Brain microvascular endothelial cell (primary cell): Measurements from ENCODE around the gene ZSWIM2.

Experiments
- DNase-seq: peaks from one replicate; pipeline ENCODE4 v3.0.0-alpha.2; 2020
- H3K27ac ChIP-seq: fragments of 250-450 bp; sonication (Bioruptor Pico); 2 replicates; pipeline ENCODE4 v1.5.1; 2020; ENCODE audit warnings: mild to moderate bottlenecking, moderate library complexity
- H3K27me3 ChIP-seq: fragments of 250-450 bp; sonication (Bioruptor Pico); replicated peaks from 2 replicates; pipeline ENCODE4 v1.5.1; 2020; ENCODE audit warnings: mild to moderate bottlenecking
- H3K36me3 ChIP-seq: fragments of 250-450 bp; sonication (Bioruptor Pico); replicated peaks from 2 replicates; pipeline ENCODE4 v1.5.1; 2020; ENCODE audit warnings: mild to moderate bottlenecking
- H3K4me3 ChIP-seq: 2 replicates; pipeline ENCODE4 v1.5.1; 2011; ENCODE audit warnings: low read depth, mild to moderate bottlenecking, control low read depth, low read length, moderate library complexity
- CTCF ChIP-seq: IDR thresholded peaks from 2 replicates; pipeline ENCODE4 v1.5.1; 2011; ENCODE audit warnings: low read depth, mild to moderate bottlenecking, moderate library complexity, low read length, control low read depth, inconsistent platforms; ENCODE audit errors: missing control alignments
- in situ Hi-C: cut with HindIII; loops from 2 replicates; pipeline ENCODE4 v1.10.0; 2017; ENCODE audit warnings: low sequenced_read_pairs, low pct_ligation_motif_present

The ZSWIM2 gene

GRCh38 chr2:186862869-186863709, 14.1 kb upstream of the ZSWIM2 start:
- Histone ChIP-seq H3K27ac (no peak overlapping the region), H3K27me3 (no peaks in the 10 kb centered on the region), H3K4me3 (no peak overlapping the region), H3K36me3 (no peaks in the 10 kb centered on the region)
- DNase-seq, result no peak
- in situ Hi-C loops, result loop anchor here (25.0 kb wide), 1 partner anchor 599 kb away; no protein-coding TSS in a partner anchor
- peak; percentile 47 for TF ChIP-seq CTCF

GRCh38 chr2:186855216-186855615, 6.2 kb upstream of the ZSWIM2 start:
- TF ChIP-seq CTCF, result no peak
- no peak overlapping the region for H3K27ac ChIP-seq
- DNase-seq, result no peak
- no peak overlapping the region for H3K4me3 ChIP-seq
- no peaks in the 10 kb centered on the region for H3K27me3 ChIP-seq
- in situ Hi-C loops, result loop anchor here (25.0 kb wide), 1 partner anchor 607 kb away; no protein-coding TSS in a partner anchor
- no peaks in the 10 kb centered on the region for H3K36me3 ChIP-seq

- no peak overlapping the region for H3K27ac ChIP-seq
- no peak for DNase-seq
- H3K27me3 ChIP-seq, result no peaks in the 10 kb centered on the region
- in situ Hi-C loops, result loop anchor here (25.0 kb wide), 1 partner anchor 608 kb away; no protein-coding TSS in a partner anchor
- H3K4me3 ChIP-seq, result no peak overlapping the region
- no peaks in the 10 kb centered on the region for H3K36me3 ChIP-seq
- no peak for TF ChIP-seq CTCF
Measured at GRCh38 chr2:186853951-186854350, 5.0 kb upstream of the ZSWIM2 start.

- no peak for TF ChIP-seq CTCF
- Histone ChIP-seq H3K4me3 (no peak overlapping the region), H3K27me3 (no peaks in the 10 kb centered on the region), H3K36me3 (no peaks in the 10 kb centered on the region), H3K27ac (no peak overlapping the region)
- in situ Hi-C loops, result loop anchor here (25.0 kb wide), 1 partner anchor 610 kb away; no protein-coding TSS in a partner anchor
- DNase-seq, result no peak
Measured at GRCh38 chr2:186852508-186852907, 3.5 kb upstream of the ZSWIM2 start.

GRCh38 chr2:186842373-186842772, 6.6 kb downstream of the ZSWIM2 start:
- H3K27me3 ChIP-seq, result no peaks in the 10 kb centered on the region
- no peak overlapping the region for H3K4me3 ChIP-seq
- no peak for DNase-seq
- no peak for TF ChIP-seq CTCF
- in situ Hi-C loops, result no loop called here
- H3K36me3 ChIP-seq, result no peaks in the 10 kb centered on the region
- no peak overlapping the region for H3K27ac ChIP-seq

GRCh38 chr2:186841940-186842339, 7.0 kb downstream of the ZSWIM2 start:
- H3K4me3 ChIP-seq, result no peak overlapping the region
- H3K27ac ChIP-seq, result no peak overlapping the region
- no peak for DNase-seq
- no peaks in the 10 kb centered on the region for H3K36me3 ChIP-seq
- no peak for TF ChIP-seq CTCF
- H3K27me3 ChIP-seq, result no peaks in the 10 kb centered on the region
- in situ Hi-C loops, result no loop called here
